HepG2 (cell line): ENCODE data around the gene TBCD. TPM values are rescaled to one million over a fixed set of nuclear protein-coding genes. Genes with fewer than 3 reads are reported as not detected.

Source experiments
- CSRNP2 ChIP-seq: sonication (generic); formaldehyde crosslinking; conservative IDR thresholded peaks from 2 replicates; pipeline ENCODE4 v1.8.0; 2022; ENCODE audit warnings: low read depth, missing genetic modification reagents
- EEA1 ChIP-seq: sonication (generic); formaldehyde crosslinking; IDR thresholded peaks from 2 replicates; pipeline ENCODE4 v1.5.1; 2020; ENCODE audit warnings: mild to moderate bottlenecking, missing genetic modification reagents, borderline replicate concordance
- FUBP1 ChIP-seq: sonication (generic); formaldehyde crosslinking; IDR thresholded peaks from 2 replicates; pipeline ENCODE4 v1.5.1; 2020; ENCODE audit warnings: missing genetic modification reagents, mild to moderate bottlenecking, borderline replicate concordance
- IRF1 ChIP-seq: sonication (generic); formaldehyde crosslinking; IDR thresholded peaks from 2 replicates; pipeline ENCODE4 v1.4.0; 2020; ENCODE audit warnings: low read depth, mild to moderate bottlenecking, missing genetic modification reagents
- JDP2 ChIP-seq: sonication (generic); formaldehyde crosslinking; IDR thresholded peaks from 2 replicates; pipeline ENCODE4 v1.8.1; 2022; ENCODE audit warnings: missing genetic modification reagents, borderline replicate concordance
- KDM5A ChIP-seq: fragments of 200-600 bp; sonication (generic); IDR thresholded peaks from 2 replicates; pipeline ENCODE4 v1.7.0; 2018; ENCODE audit warnings: antibody characterized with exemption, mild to moderate bottlenecking, low read length, borderline replicate concordance
- LRRFIP1 ChIP-seq: sonication (generic); formaldehyde crosslinking; conservative IDR thresholded peaks from 2 replicates; pipeline ENCODE4 v1.4.0; 2020; ENCODE audit warnings: missing genetic modification reagents
- NFYB ChIP-seq: sonication (generic); formaldehyde crosslinking; IDR thresholded peaks from 2 replicates; pipeline ENCODE4 v1.4.0; 2020; ENCODE audit warnings: missing genetic modification reagents
- NR1H2 ChIP-seq: sonication (generic); formaldehyde crosslinking; IDR thresholded peaks from 2 replicates; pipeline ENCODE4 v1.8.1; 2022; ENCODE audit warnings: low read depth, missing genetic modification reagents, borderline replicate concordance
- RORA ChIP-seq: sonication (generic); formaldehyde crosslinking; IDR thresholded peaks from 2 replicates; pipeline ENCODE4 v1.5.0; 2020; ENCODE audit warnings: mild to moderate bottlenecking, missing genetic modification reagents, moderate library complexity
- ZNF280B ChIP-seq: sonication (generic); formaldehyde crosslinking; IDR thresholded peaks from 2 replicates; pipeline ENCODE4 v1.5.0; 2020; ENCODE audit warnings: missing genetic modification reagents, mild to moderate bottlenecking, borderline replicate concordance
- ZNF350 ChIP-seq: sonication (generic); formaldehyde crosslinking; IDR thresholded peaks from 2 replicates; pipeline ENCODE4 v1.4.0; 2020; ENCODE audit warnings: mild to moderate bottlenecking, low read depth, missing genetic modification reagents, borderline replicate concordance
- ZNF446 ChIP-seq: sonication (generic); formaldehyde crosslinking; IDR thresholded peaks from 2 replicates; pipeline ENCODE4 v1.5.0; 2020; ENCODE audit warnings: mild to moderate bottlenecking, missing genetic modification reagents
- ZNF558 ChIP-seq: sonication (generic); formaldehyde crosslinking; IDR thresholded peaks from 2 replicates; pipeline ENCODE4 v1.9.0; 2022; ENCODE audit warnings: mild to moderate bottlenecking, missing genetic modification reagents, borderline replicate concordance
- ZNF713 ChIP-seq: sonication (generic); formaldehyde crosslinking; IDR thresholded peaks from 2 replicates; pipeline ENCODE4 v1.4.0; 2020; ENCODE audit warnings: mild to moderate bottlenecking, missing genetic modification reagents
- ZNF781 ChIP-seq: sonication (generic); formaldehyde crosslinking; IDR thresholded peaks from 2 replicates; pipeline ENCODE4 v1.5.1; 2020; ENCODE audit warnings: borderline replicate concordance, mild to moderate bottlenecking, missing genetic modification reagents; ENCODE audit errors: not compliant biosample characterization
- polyA plus RNA-seq, 8 experiments: library from polyadenylated mRNA; depleted of rRNA in 3 of 8; stranded (reverse) in 7 of 8; unstranded in 1 of 8; fragments of >200 nt; fragmentation: Illumina TruSeq in 4 of 8; extraction: Trizol in 4 of 8; gene quantifications; 2 replicates each; pipeline versions ENCODE4 v1.2.1 to v1.2.3, GENCODE V29; 2011 to 2016; ENCODE audit warnings: low read depth in 4 of 8, missing spikeins in 1 of 8, mixed read lengths in 1 of 8; ENCODE audit not compliant: insufficient read depth in 1 of 8
- total RNA-seq, 5 experiments: library from RNA; depleted of rRNA; stranded (reverse); fragments of >200 nt; fragmentation: Illumina TruSeq; extraction: Trizol; gene quantifications; 2 replicates each; pipeline ENCODE4 v1.2.3, GENCODE V29; 2016; ENCODE audit warnings: low read depth in 1 of 5

TBCD gene
- total and polyA plus RNA-seq, 2 of the 13 experiments (the other 11 are each of a cell fraction or from before 2014, with no cell fraction given), result 33.9 to 54.8 TPM

GRCh38 chr17:82737967-82738877 is 13.6 kb upstream of the TBCD start (continued):
- TF ChIP-seq JDP2 (CRISPR knock-in tag) (peak; percentile 91; the same call in 1 of the 2 replicates), ZNF781 (CRISPR knock-in tag) (peak; percentile 100), ZNF350 (peak; percentile 99), NFYB (CRISPR knock-in tag) (peak; percentile 60), LRRFIP1 (CRISPR knock-in tag) (peak; percentile 43), ZNF558 (CRISPR knock-in tag) (peak; percentile 98), IRF1 (CRISPR knock-in tag) (peak; percentile 97), NR1H2 (peak; percentile 91), FUBP1 (CRISPR knock-in tag) (no peak), ZNF280B (CRISPR knock-in tag) (peak; percentile 99), ZNF713 (CRISPR knock-in tag) (peak; percentile 97; the same call in 1 of the 2 replicates), ZNF446 (CRISPR knock-in tag) (peak; percentile 96), EEA1 (peak; percentile 85; the same call in 1 of the 2 replicates), KDM5A (peak; percentile 44; the same call in 1 of the 2 replicates), RORA (CRISPR knock-in tag) (no peak), CSRNP2 (CRISPR knock-in tag) (peak; percentile 95; the same call in 1 of the 2 replicates)
